A549 treated with AZD9567 at 1 μM for 4 hours (cell line): ENCODE results near the gene TBX2. TPM values are rescaled to one million over a fixed set of nuclear protein-coding genes. Genes with fewer than 3 reads are reported as not detected.

Source experiments
- total RNA-seq: library from RNA; stranded (reverse); fragments of 200-300 nt; extraction: Qiagen RNA extraction; gene quantifications from 5 replicates; pipeline ENCODE4 v1.2.3, GENCODE V29; 2022; ENCODE audit not compliant: insufficient read depth

TBX2 gene
- 4.9 to 5.4 TPM (median 5.1 TPM) in 5 replicates for total RNA-seq

DNA sequence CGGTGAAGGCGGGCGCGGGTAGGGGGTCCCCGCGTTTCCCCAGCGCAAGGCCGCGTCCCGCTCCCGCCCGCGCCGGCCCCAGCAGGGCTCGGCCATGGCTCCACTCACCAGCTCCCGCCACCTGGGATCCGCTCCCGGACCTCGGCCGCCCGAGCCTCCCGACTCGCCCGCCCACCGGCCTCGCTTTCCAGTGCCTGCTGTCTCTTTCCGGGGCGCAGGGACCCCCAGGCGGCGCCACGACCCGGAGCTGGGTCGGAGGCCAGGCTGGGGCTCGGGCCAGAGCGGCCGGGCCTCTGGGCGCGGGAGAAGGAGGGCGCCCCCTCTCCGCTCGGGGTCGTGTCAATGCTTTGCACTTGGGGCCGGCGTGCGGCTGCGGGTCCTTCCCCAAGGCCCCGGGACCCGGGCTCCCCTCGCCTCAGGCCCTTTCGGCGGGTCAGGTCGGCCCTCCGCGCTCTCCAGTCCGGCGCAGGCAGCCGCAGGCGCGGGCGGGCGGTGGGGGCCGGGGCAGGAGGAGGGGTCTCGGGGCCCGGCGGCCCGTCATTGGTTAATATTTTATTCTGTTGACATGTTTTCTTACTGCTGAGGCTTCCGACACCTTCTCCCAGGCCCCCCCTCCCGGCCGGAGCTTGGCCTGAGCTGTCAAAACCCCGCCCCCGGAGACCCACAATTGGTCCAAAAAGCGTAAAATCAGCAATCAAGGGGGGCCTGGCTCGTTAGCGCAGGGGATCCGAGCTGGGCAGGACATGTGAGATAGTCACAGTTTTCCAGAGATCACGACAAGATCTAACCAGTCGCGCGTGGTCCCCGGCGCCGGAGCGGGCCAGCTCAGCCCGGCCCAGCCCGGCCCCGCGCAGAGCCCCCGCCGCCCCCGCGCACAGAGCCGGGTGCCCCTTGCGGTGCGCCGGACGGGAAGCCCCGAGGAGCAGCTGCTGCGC, at the start of gene TBX2:
Gene TBX2 (plus strand): TSS at position 713 of the 935 bp plus-strand sequence. CDS start 334 bp downstream, outside the sequence.

DNA sequence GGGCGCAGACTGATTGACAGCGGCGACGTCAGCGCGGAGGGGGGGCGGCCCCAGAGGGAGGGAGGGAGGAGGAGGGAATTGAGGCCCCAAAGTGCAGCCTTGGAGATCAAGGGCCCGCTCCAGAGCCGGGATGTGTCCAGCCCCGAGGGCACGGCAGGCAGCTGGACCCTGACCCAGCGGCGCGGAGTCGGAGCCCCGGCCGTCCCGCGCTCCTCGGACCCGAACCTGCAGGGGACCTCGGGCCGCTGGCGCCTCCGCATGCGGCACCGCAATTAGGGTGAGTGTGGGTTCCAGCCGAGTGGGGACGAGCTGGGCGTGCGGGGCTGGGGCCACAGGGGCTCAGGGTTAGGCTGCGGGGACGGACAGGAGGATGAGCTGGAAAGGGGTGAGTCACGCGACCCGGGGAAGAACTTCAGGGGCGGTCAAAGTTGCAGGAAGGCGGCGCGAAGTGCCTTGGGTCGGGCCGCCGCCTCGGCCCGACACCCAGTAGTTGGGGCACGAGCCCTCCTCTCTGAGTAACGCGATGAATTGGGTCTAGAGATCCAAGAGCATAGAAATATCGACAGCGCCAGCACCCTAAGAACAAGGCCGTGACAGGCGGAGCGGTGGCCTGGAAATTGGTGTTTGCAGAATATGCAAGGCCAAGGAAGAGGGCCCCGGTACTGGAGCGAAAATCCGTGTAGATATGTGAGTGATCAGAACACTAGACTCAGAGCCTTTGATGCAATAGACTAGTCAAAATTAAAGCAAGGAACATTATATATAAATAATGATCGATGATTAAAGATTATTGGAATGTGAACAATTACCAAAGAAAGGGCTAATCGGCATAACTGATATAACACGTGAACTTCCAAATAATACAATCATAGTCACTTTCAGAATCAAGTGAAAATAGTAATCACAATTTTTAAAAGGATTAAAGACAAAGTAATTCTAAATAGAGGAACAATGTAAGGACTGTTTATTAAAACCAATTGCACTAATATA, 53.0 kb downstream of the TBX2 start, which contains the start of gene TBX4:
Gene TBX4 (plus strand): TSS at position 122 of the 990 bp plus-strand sequence. CDS start 4,069 bp downstream, outside the sequence.

Other genes with a start within 250 kb of the TBX2 start
- 0.11 to 0.35 TPM (median 0.17 TPM) in 4 of 5 replicates, not detected in the other for gene TBX4, start 52.6 kb downstream of the TBX2 start, total RNA-seq
- gene NACA2, start 191.4 kb downstream of the TBX2 start, total RNA-seq, result not detected in 5 replicates